Upper lobe of left lung (tissue), 4 donors: ENCODE data around the gene EAF2.

ENCODE experiments used
- CTCF ChIP-seq, 6 experiments: fragments of 450-650 bp in 4 of 6; fragments of 200-600 bp in 2 of 6; sonication (generic) in 2 of 6; IDR thresholded peaks; one replicate each; pipeline ENCODE4 v1.5.1; 2016 to 2019; ENCODE audit warnings: antibody characterized with exemption in 6 of 6
- EP300 ChIP-seq, 4 donors: sonication (generic); formaldehyde crosslinking; IDR thresholded peaks; one replicate each; pipeline ENCODE4 v1.5.1; 2017; ENCODE audit warnings: antibody characterized with exemption in 4 of 4, control low read depth in 2 of 4
- POLR2A ChIP-seq, 4 donors: fragments of 450-650 bp; IDR thresholded peaks; one replicate each; pipeline ENCODE4 v1.5.1; 2016 to 2017; ENCODE audit warnings: antibody characterized with exemption in 4 of 4, mild to moderate bottlenecking in 2 of 4
- POLR2AphosphoS5 ChIP-seq, 2 donors: sonication (generic); formaldehyde crosslinking; IDR thresholded peaks; one replicate each; pipeline ENCODE4 v1.5.1; 2017; ENCODE audit warnings: antibody characterized with exemption in 2 of 2

GRCh38 chr3:121844892-121845291, 9.9 kb downstream of the EAF2 start:
- no peak for TF ChIP-seq CTCF (IDR thresholded peaks at IDR 0.05)
- TF ChIP-seq POLR2A (IDR thresholded peaks at IDR 0.05): no peak
- no peak for TF ChIP-seq POLR2AphosphoS5 (IDR thresholded peaks at IDR 0.05)
- no peak for TF ChIP-seq EP300 (IDR thresholded peaks at IDR 0.05)
